Occipital lobe (tissue), 2 donors: ENCODE results near the gene AGPAT2. TPM values are rescaled to one million over a fixed set of nuclear protein-coding genes. Genes with fewer than 3 reads are reported as not detected.

Experiments
- DNase-seq: peaks from one replicate; lab custom pipeline; 2025; lab: John Stamatoyannopoulos, UW
- total RNA-seq: library from RNA; depleted of rRNA; stranded (reverse); fragments of >200 nt; gene quantifications from one replicate; pipeline ENCODE4 v1.2.3, GENCODE V29; 2014

AGPAT2 gene
- total RNA-seq, 1 donor from 2014 or later, result 2.2 TPM

DNA sequence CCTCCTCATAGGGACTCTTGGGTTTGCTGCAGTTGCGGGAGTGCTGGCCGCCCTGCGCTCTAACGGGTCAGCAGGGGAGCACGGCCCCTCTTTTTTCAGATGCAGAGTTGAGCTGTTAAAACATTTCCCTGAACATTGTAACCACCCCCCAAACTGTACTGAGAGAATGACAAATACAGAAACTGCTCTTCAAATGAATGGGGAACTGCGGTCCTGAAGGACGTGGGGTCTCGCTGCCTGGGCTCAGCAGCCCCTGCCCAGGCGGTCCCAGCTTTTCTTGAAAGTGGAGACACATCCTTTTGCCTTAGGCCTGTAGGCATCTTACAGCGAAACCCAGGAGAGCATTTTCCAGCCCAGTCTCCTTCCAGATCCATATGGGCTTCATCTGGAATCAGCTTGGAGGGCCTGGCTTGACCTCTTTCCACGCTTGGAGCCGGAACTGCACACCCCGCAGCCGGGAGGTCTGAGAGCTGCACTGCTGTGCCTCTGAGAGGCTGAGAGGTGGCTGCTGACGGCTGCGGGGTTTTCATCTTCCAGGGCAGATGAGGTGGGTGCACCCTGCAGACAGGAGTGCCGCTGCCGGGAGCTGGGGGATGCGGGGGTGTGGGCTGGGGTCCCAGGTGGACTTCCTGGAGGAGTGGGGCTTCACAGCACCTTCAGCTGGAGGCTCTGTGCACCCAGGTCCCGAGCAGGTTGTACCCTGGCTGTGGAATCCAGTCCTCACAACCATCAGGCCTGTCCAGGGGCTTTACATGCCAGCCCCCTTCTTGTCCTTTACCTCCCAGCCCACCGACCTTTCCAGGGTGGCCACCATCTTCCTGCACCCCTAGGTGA lies 1.2 kb upstream of the AGPAT2 start:
- no peak for DNase-seq

DNA sequence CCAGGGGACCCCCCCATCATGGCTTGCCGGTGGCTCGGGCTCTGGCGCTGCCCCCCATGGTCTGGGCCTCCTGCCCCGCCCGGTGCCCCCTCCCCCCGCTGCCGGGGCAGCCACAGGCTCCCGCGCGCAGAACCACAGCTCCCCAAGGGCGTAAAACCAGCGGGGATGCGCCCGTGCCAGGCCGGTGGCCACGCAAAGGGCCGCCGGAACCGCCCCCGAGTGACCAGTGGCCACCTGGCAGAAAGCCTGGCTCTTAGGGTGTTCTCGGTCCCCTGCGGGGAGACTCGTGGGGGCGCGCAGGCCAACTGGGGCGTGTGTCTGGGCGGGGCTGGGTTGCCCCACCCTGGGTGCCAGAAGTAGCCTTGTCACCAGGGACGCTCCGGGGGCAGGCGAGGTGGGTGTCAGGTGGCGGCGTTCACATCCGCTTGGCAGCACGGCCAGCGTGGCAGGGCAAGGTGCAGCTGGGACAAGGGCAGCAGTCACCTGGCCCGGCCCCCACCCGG lies 515 bp upstream of the AGPAT2 start:
- no peak for DNase-seq

DNA sequence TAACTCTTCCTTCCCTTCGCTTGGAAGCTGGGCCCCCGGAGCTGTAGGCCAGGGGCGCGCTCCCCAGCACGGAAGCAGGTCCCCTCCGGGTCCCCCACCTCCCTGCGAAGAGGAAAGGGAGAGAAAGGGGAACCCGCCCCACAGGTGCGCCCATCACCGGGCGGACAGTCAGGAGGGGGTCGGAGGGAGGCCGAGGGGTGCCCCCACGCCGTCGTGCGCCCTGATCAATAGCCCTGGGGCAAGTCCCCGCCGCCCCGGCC lies 793 bp downstream of the AGPAT2 start:
- no peak for DNase-seq

DNA sequence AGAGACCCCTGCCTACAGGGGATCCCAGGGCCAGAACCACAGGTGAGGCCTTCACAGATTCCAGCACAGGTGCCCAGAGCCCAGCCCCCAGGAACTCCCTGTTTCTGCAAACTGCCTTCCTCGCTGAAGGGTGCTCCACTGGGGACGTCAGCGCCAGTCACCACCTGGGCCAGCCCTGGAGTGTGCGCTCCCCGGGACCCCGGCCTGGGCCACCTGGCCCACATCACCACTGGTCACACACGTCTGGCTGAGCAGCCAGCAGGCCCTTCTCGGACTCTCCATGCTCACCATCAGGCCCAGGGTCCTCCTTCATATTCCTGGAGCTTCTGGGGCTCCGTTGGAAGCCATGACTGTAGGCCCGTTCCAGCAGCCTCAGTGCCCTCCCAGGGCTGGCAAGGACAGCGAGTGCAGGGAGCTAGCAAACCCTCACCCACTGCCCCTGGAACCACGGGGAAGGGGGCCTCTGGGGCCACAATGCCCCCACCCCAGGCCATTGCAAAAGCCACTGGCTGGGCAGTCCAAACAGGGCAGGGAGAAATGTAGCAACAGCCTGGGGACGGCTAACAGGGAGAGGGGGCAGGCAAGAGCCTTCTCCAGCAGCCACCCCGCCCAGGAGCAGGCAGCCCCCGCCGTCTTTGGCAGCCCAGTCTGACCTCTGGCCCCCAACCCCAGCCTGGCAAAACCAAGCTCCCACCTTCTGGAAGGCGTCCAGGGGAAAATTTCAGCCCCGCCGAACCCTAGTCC lies 1.3 kb downstream of the AGPAT2 start:
- DNase-seq, result no peak

DNA sequence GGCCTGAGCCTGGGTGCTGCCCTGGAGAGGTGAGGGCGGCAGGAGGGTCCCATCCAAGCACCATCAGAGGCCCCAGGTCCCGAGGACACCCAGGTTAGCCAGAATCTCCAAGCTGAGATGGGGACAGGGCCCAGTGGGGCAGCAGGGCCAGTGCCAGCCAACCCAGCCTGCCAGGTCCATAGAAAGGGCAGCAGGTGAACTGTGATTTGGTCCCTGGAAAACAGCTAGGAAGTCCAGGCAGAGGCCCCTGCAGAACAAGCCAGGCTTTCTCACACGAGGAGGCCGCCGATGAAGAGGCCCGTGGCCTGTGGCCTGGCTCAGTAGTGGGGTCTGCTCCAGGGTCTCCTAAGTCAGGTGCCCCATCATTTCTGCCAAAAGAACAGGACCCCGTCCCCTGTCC lies 2.0 kb downstream of the AGPAT2 start:
- no peak for DNase-seq

DNA sequence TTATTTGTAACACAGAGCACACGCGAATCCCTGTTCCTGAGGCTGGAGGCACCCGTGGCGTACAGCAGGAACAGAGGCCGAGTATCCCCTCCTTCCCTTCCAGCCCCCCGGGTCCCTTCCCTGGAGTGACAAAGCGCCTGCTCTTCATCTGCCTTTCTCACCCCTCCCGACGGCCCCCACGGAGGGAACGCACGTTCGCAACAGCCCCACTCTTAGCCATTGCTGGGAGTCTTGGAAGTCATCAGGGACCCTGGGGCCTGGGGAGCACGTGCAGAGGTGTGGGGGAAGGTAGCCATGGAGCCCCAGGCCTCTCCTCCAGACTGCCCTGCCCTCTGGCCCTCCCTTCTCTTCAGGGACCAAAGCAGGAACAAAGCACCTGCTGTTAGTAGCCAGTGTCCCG lies 2.5 kb downstream of the AGPAT2 start:
- DNase-seq, result no peak

DNA sequence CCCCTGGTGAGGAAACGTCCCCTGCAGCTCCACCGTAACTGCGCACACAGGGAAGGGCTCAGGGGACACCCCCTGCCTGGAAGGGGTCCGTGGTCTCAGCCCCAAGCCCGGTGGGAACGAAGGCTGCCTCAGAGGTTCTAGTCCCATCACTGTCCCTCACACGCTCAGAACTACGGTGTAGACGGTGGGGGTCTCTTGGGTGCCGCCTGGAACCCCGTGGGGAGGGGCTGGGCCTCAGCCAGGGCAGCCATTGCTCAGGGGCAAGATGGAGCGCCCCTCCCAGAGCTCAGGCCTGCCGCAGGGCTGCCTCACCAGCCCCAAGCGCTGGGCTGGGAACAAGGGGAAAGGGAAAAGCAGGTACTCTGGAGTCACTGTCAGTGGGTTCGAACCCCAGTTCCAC lies 2.9 kb downstream of the AGPAT2 start:
- no peak for DNase-seq

DNA sequence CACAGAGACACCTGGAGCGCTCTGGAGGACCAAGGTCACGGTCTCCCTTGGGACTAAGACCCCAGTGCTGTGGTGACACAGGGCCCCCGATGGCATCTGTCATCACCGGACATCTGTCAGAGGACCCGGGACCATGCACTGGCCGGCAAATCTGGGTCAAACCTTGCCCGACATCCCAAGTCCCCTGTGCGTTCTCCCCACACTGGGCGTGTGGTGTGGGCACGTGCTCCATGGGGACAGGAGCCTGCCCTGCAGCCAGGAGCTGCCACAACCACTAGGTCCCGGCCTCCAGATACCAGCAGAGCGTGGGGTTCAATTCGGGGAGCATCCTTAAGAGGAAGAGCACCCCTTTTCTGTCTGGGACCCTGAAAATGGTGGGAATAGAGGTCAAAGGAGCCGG lies 3.5 kb downstream of the AGPAT2 start:
- no peak for DNase-seq

DNA sequence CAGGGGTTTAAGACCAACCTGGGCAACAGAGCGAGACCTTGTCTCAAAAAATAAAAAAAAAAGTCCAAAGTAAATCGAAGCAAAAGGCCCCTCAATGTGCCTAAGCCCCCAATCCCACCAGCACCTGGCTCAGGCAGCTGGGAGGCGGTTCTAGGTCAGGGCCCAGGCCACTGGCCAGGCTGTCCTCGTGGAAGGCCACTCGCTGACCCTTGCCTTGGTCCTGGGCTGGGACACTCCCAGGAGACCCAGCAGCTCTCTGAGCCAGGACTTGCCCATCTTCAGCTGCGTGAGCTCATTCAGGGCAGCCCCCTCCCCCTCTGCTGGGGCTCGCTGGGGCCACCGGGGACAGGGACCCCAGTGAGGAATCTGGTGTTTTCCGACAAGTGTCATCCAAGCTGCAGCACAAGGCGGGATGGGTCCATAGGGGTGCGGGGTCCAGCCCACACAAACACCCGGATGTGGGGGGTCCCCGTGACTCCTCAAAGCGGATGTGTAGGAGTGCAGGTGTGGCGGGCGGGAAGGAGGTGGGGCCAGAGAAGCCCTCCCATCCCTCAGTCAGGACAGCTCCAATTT lies 4.0 kb downstream of the AGPAT2 start:
- no peak for DNase-seq

DNA sequence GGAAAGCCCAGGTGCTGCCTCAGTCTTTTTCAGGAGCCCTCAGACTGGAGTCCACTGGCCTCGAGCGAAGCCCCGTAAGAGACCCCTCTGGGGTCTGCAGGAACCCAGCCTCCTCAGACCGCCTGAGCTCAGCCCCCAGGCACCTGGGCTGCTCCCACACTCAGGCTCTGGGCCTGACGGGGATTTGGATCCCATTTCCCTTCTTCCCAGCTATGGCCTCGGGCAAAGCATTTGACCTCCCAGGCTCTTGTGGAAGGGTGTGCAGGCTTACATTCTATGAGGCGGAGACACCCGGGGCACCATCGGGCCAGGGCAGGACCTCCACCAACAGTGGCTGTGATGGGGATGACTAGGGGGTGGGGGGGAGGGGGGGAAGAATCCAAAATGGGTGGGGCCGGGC lies 4.5 kb downstream of the AGPAT2 start:
- no peak for DNase-seq

DNA sequence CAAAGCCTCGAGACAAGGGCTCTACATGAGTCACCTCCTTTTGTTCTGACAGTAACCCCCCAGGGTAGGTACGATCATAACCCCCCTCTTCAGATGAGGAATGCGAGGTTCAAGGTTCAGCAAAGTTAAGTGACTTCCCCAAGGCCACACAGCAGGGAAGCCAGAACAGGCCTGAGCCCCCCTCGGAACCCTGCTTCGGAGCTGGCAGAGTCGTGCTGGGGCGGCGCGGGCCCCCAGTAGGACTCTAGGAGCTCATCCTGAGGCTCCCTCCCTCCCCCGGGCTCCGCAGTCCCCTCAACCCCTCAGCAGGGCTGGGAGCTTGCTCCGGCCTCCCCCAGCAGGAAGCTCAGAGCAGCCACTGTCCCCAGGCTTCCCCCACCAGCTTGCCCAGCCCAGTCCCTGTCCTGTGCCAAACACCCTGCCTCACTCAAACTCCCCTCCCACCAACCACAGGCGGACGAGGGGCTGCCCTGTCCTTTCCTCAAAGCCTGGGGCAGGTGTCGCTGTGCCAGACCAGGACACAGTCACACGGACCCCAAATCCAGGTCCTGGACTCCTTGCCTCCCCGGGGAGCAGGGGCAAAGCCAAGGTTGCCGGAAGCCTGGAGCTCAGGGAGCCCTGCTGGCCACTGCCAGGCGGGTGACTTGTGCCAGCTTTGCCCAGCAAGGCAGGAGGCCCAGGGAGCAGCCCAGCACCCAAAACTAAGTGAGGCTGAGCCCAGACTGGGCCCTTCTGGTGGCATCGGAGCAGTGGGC lies 5.1 kb downstream of the AGPAT2 start:
- no peak for DNase-seq

DNA sequence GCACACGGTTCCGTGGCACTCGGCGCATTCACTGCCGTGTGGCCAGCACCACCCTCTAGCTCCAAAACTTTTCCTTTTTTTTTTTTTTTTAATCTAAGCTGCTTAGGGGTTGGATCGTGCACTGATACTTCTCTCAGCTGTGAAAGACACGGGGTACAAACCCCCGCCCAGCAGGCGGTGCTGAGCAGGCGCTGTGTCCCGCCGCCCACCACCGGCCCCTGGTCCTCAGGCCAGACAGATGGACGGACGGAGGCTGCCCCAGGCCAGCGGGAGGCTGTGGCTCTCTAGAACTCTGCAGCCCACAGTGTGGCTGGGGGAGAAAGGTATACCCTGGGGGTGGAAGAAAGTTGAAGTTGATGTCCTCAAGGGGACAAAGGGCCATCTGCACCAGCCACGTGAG lies 6.2 kb downstream of the AGPAT2 start:
- no peak for DNase-seq

DNA sequence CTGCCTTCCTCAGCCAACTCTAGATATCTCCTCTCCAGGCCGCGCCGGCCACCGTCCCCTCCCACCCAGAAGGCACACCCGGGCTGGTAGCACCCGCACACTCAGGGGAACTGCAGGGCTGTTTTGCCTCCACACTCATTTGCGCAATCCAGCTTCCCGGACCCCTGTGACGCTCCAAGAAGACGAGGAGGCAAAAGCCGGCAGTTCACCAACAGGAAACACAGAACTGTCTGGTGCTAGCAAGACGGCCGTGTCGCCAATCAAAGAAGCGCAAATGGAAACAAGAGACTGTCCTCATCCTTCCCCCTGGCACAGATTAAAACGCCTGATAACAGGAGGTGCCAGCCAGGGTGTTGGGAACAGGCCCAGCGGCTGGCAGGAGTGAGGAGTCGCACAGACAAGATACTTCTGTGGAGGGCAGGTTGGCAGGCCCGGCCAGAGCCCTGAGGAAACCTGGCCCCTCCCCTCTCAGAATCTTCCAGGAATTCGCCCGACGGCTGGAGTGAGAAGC lies 7.8 kb downstream of the AGPAT2 start:
- no peak for DNase-seq

DNA sequence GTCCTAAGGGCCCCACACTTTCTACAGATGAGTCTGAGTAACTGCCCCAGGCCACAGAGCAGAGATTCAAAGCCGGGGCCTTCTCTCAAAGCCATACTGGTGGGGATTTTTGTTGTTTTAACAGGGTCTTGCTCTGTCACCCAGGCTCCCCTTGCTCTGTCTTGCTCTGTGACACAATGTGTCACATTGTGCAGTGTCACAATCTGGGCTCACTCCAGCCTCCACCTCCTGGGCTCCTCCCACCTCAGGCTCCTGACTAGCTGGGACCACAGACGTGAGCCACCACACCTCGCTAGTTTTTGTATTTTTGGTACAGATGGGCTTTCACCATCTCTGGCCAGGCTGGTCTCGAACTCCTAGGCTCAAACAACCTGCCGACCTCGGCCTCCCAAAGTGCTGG lies 8.6 kb downstream of the AGPAT2 start:
- no peak for DNase-seq

DNA sequence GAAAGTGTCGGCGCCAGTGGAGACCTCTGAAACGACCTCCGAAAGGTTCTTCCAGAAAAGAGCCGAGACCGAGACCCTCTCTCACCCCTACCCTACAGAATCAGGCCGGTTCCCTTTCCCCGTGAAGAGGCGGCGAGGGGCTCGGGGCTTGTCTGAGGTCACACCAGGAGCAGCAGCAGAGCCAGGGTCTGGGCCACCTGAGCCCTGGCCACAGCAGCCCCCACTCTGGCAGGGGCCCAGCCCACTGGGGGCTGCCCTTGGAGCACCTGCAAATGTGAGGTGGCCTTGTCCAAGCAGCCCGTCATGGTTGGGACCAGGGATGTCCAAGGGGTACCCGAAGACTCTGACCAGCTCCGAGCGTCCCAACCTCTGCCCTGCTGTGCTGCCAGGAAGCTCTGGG lies 9.2 kb downstream of the AGPAT2 start:
- DNase-seq, result no peak

DNA sequence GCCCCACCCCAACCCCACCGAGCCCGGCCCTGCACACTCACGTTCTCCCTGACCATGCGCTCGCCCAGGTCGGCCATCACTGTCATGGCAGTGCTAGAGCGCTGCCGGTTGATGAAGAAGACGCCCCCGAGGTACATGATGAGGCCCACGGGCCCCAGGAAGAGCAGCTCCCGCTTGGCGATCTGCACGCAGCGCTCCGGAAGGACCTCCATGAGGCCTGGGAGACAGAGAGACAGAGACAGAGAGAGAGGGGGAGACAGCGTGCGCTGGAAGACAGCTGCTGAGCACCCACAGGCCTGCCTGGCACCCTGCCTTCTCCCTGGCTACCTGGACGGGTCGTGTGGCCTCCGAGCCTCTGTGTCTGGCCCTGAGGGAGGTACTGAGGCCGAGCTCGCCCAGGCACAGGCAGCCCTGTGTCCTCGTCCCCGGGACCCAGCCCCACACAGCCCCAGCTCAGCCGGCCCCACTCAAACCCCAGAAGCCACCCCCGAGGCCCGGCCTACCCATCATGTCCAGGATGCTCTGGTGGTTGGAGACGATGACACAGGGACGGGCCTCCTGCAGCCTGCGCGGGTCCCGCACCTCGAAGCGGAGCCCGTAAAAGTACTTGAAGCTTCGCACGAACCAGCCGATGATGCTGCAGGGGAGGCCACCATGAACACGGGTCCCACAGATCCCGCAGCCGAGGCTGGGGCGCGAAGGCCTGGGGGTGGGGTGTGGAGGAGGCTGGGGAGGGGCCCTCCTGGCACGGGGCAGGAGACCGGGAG lies 10.2 kb downstream of the AGPAT2 start:
- no peak for DNase-seq

DNA sequence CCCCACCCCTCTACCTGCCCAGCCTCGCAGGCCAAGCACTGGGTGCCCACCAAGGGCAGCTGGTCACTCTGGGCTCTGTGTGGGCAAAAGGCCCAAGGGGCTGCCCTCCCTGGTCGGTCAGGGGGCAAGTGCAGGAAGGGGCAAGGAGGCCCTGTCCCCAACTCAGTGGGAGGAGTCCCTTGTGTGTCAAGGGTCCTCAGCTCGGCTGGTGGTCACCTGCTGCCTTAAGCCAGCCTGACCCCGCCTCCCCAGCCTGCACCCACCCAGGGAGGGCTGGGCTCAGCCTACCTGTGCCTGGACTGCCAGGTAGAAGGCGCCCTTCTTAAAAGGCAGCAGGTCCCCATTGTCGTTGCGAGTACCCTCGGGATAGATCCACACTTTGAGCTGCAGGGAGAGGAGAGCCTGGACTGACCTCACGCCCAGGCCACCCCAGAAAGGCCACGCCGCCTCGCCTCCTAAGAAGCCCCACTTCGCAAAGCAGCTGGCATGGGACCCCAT lies 10.9 kb downstream of the AGPAT2 start:
- DNase-seq, result no peak

DNA sequence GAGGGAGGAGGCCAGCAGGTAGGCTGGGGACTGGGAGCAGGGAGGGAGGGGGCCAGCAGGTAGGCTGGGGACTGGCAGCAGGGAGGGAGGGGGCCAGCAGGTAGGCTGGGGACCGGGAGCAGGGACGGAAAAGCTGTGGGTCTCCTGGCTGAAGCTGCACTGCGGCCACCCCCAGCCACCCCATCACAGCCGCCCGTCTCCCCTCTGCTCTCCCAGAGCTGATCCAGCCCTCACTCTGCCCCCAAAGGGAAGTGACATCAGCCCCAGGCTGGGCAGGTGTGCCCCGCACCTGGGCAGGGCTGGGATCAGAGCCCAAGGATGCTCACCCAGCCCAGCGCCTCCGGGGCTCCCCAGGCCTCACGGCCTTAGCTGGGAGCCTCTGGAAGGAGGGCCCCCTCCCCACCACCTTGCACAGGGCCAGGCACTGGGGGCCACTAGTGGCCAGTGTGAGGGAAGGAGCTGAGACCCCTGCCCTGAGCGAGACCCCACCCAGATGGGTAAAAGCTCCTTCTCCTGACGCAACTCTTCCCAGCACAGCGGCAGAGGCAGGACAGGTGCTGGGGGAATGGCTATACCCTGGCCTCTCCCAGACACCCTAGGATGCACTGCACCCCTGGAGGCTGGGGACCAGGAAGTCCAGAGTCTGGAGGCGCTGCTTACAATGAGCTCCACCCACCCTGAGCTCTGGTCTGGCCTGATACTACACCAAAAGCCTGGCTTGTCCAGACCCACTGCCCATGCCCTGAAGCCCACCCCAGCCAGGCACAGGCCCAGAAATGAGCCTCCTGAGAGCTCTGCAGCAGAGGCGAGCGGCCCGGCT lies 11.6 kb downstream of the AGPAT2 start:
- no peak for DNase-seq

DNA sequence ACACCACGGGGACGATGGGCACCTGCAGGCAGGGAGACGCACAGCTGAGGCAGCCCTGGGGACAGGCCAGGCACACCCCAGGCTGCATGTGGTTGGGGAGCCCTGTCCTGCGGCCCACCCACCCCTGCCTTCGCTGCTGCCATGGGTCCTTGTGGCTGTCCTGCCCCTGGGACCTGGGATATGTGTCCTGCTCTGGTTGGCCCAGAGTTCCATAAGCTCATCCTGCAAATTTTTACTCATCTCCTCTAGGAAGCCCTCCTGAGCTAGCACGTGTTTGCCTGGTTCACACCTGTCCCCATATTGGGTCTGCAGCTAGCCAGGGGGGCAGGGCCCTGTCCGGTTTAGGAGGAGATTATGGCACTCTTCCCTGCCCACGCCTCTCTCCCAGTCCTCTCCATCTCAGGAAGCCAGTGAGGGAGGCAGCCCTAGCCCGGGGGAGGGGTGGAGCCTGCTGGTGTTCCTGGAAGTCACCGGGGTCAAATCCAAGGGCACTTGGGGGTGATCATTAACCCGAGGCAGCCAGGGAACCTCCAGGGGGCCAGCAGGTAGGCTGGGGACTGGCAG lies 12.4 kb downstream of the AGPAT2 start:
- no peak for DNase-seq
